SJCRH30 (cell line): ENCODE data around the gene LDAH. TPM values are rescaled to one million over a fixed set of nuclear protein-coding genes. Genes with fewer than 3 reads are reported as not detected.

Experiments
- DNase-seq, 2 experiments: peaks; one replicate each; pipeline ENCODE4 v3.0.0-alpha.2; 2015 to 2020
- H3K27ac ChIP-seq: fragments of 250-450 bp; sonication (Bioruptor Pico); 2 replicates; pipeline ENCODE4 v1.5.1; 2020; ENCODE audit warnings: mild to moderate bottlenecking, moderate library complexity
- H3K27me3 ChIP-seq: fragments of 250-450 bp; sonication (Bioruptor Pico); 2 replicates; pipeline ENCODE4 v1.5.1; 2020; ENCODE audit warnings: mild to moderate bottlenecking, moderate library complexity
- H3K36me3 ChIP-seq: fragments of 250-450 bp; sonication (Bioruptor Pico); 2 replicates; pipeline ENCODE4 v1.5.1; 2020; ENCODE audit warnings: mild to moderate bottlenecking, moderate library complexity
- H3K4me1 ChIP-seq: fragments of 250-450 bp; sonication (Bioruptor Pico); 2 replicates; pipeline ENCODE4 v1.5.1; 2020; ENCODE audit warnings: mild to moderate bottlenecking, moderate library complexity
- H3K4me3 ChIP-seq: fragments of 250-450 bp; sonication (Bioruptor Pico); 2 replicates; pipeline ENCODE4 v1.5.1; 2020; ENCODE audit warnings: mild to moderate bottlenecking, moderate library complexity
- H3K9me3 ChIP-seq: fragments of 250-450 bp; sonication (Bioruptor Pico); replicated peaks from 2 replicates; pipeline ENCODE4 v1.5.1; 2020; ENCODE audit warnings: mild to moderate bottlenecking, moderate library complexity
- total RNA-seq: library from RNA; depleted of rRNA; stranded (reverse); fragments of >200 nt; shearing (Covaris generic); gene quantifications from 2 replicates; pipeline ENCODE4 v1.2.3, GENCODE V29; 2014

The LDAH gene
- total RNA-seq, 1 experiment from 2014 or later, result 27.6 TPM

- Histone ChIP-seq H3K4me1 (no peaks in the 10 kb centered on the region), H3K9me3 (no peaks in the 10 kb centered on the region), H3K36me3 (no peaks in the 10 kb centered on the region), H3K4me3 (no peak within 1 kb of the TSS), H3K27ac (no peak within 1 kb of the TSS), H3K27me3 (no peaks in the 10 kb centered on the region; the same call in 1 of the 2 replicates)
- DNase-seq, result peak in 1 of 2 experiments; percentile 4
Observed at GRCh38 chr2:20666304-20667150, 156.4 kb downstream of the LDAH start, which contains the start of gene GDF7. Gene GDF7 (plus strand): TSS chr2:20667144. CDS start chr2:20667240, 96 bp downstream.

GRCh38 chr2:20666005-20666303 is 156.9 kb downstream of the LDAH start:
- no peak overlapping the region for H3K4me3 ChIP-seq
- peak in 1 of 2 experiments; percentile 2 for DNase-seq

DNA sequence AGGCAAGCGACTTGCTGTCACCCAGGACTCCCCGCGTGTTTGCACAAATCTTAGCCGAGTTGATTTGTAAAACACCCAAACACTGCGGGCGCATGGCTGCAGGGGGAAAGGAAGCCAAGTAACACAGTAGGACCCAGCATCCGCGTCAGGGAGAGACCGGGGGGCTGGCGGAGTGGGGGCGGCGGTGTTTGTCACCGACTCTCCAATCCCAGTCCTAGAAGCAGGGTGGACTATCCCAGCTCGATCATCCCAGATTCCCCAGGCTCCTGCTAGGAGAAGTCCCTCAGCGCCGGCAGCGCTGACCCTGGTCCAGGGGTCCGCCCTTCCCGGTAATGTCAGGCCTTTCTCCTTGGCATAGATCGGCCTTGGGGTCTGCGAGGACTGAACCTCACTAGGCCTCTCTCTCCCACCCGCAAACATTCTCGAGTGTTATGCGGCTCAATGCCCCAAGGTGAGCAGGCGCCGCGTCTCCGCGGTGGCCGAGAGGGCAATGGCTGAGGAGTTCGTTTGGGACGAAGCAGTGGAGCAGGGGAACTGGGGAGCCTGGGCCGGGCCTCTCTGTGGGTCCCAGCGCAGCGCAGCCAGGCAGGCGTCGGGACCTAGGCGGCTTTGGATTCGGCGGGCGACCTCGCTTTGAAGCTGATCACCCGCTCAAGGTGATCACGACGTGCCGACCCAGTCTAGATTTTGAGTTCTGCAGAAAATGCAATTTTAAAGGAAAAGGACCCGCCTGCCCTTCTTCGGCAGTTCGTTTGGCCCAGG is 157.5 kb downstream of the LDAH start:
- H3K27ac ChIP-seq, result no peak overlapping the region
- no peaks in the 10 kb centered on the region for H3K9me3 ChIP-seq
- H3K36me3 ChIP-seq, result no peaks in the 10 kb centered on the region
- DNase-seq, result peak in 1 of 2 experiments; percentile 1
- no peak overlapping the region for H3K4me3 ChIP-seq
- H3K27me3 ChIP-seq, result no peaks in the 10 kb centered on the region; the same call in 1 of the 2 replicates
- H3K4me1 ChIP-seq, result no peaks in the 10 kb centered on the region

More at GRCh38 chr2:20666005-20666303, 156.9 kb downstream of the LDAH start:
- no peak overlapping the region for H3K27ac ChIP-seq
- H3K9me3 ChIP-seq, result no peaks in the 10 kb centered on the region
- no peaks in the 10 kb centered on the region for H3K4me1 ChIP-seq
- H3K36me3 ChIP-seq, result no peaks in the 10 kb centered on the region
- no peaks in the 10 kb centered on the region; the same call in 1 of the 2 replicates for H3K27me3 ChIP-seq

GRCh38 chr2:20664431-20665242 is 158.3 kb downstream of the LDAH start:
- Histone ChIP-seq H3K36me3 (no peaks in the 10 kb centered on the region), H3K4me3 (no peak overlapping the region), H3K4me1 (no peaks in the 10 kb centered on the region), H3K9me3 (no peaks in the 10 kb centered on the region), H3K27ac (no peak overlapping the region), H3K27me3 (no peaks in the 10 kb centered on the region; the same call in 1 of the 2 replicates)
- DNase-seq, result no peak

DNA sequence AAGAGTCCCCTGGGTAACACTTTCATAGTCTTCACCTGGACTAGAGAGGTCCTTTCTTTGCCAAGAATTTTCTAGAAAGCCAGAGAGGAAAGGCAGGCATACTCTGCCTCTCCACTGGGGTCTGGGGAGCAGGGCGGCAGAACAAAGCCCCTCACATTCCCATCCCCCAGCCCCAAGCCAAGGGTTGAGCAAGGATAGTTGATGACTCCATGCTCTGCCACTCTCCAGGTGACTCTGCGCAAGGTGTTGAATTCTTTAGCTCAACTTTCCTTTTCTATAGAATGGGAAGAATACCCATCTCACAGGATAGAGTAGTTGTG is 158.9 kb downstream of the LDAH start:
- H3K4me3 ChIP-seq, result no peak overlapping the region
- H3K4me1 ChIP-seq, result no peaks in the 10 kb centered on the region
- no peak for DNase-seq
- no peak overlapping the region for H3K27ac ChIP-seq
- no peaks in the 10 kb centered on the region for H3K36me3 ChIP-seq
- H3K27me3 ChIP-seq, result no peaks in the 10 kb centered on the region; the same call in 1 of the 2 replicates
- no peaks in the 10 kb centered on the region for H3K9me3 ChIP-seq

GRCh38 chr2:20663196-20664070 is 159.5 kb downstream of the LDAH start:
- no peak for DNase-seq
- Histone ChIP-seq H3K9me3 (no peaks in the 10 kb centered on the region), H3K36me3 (no peaks in the 10 kb centered on the region), H3K27me3 (no peaks in the 10 kb centered on the region; the same call in 1 of the 2 replicates), H3K27ac (no peak overlapping the region), H3K4me1 (no peaks in the 10 kb centered on the region), H3K4me3 (no peak overlapping the region)

- Histone ChIP-seq H3K27ac (no peak overlapping the region), H3K36me3 (no peaks in the 10 kb centered on the region), H3K27me3 (no peaks in the 10 kb centered on the region), H3K4me1 (no peaks in the 10 kb centered on the region), H3K9me3 (no peaks in the 10 kb centered on the region), H3K4me3 (no peak overlapping the region)
- no peak for DNase-seq
Observed at GRCh38 chr2:20662308-20662937, 160.5 kb downstream of the LDAH start.

- H3K36me3 ChIP-seq, result no peaks in the 10 kb centered on the region
- DNase-seq, result peak; percentile 62 to 93
- no peaks in the 10 kb centered on the region for H3K4me1 ChIP-seq
- no peaks in the 10 kb centered on the region for H3K27me3 ChIP-seq
- H3K27ac ChIP-seq, result no peak overlapping the region
- no peak overlapping the region for H3K4me3 ChIP-seq
- no peaks in the 10 kb centered on the region for H3K9me3 ChIP-seq
Observed at GRCh38 chr2:20661421-20662307, 161.2 kb downstream of the LDAH start.

GRCh38 chr2:20660506-20661420 is 162.1 kb downstream of the LDAH start:
- no peaks in the 10 kb centered on the region for H3K36me3 ChIP-seq
- no peak overlapping the region for H3K4me3 ChIP-seq
- H3K4me1 ChIP-seq, result no peaks in the 10 kb centered on the region
- no peaks in the 10 kb centered on the region for H3K9me3 ChIP-seq
- no peak for DNase-seq
- H3K27me3 ChIP-seq, result no peaks in the 10 kb centered on the region
- H3K27ac ChIP-seq, result no peak overlapping the region

GRCh38 chr2:20657522-20658235 is 165.2 kb downstream of the LDAH start:
- Histone ChIP-seq H3K36me3 (no peaks in the 10 kb centered on the region), H3K4me1 (peaks cover 10% of the 10 kb centered on the region; the same call in 1 of the 2 replicates), H3K9me3 (no peaks in the 10 kb centered on the region), H3K27ac (no peak overlapping the region), H3K4me3 (no peak overlapping the region), H3K27me3 (no peaks in the 10 kb centered on the region)
- DNase-seq, result no peak

DNA sequence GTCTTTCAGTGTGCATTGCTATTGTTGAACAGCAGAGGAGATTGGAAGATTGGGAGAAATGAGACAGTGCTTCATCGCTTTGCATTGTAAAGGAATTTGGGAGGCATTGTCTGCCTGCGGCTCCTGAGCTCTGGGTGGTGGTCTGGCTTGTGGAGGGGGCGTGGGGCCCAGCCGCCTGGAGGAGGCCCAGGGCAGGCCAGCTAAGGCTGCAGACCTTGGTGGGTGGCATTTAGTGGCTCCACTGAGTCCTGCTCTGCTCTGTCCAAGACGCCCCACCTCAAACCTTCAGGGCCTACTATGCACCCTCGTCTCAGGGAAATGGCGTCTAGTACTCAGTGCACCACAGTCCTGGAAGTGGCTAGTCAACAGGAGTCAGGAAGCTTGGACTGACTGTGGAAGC is 166.3 kb downstream of the LDAH start:
- Histone ChIP-seq H3K36me3 (no peaks in the 10 kb centered on the region), H3K4me1 (peaks cover 16% of the 10 kb centered on the region; the same call in 1 of the 2 replicates), H3K27ac (no peak overlapping the region), H3K27me3 (no peaks in the 10 kb centered on the region), H3K9me3 (no peaks in the 10 kb centered on the region), H3K4me3 (no peak overlapping the region)
- no peak for DNase-seq

DNA sequence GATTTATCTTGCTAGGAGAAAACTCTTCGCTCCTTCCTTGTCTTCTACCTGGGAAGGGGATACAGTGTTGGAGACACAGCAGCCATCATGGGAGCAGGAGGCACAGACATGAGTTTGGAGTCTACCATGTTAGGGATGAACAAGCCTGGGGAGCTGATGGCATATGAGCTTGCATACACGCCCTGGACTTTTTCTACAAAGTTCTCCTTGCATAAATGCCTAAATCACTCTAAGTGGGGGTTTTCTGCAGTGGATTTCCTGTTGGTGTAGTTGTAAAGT is 168.4 kb downstream of the LDAH start:
- Histone ChIP-seq H3K27me3 (no peaks in the 10 kb centered on the region), H3K27ac (no peak overlapping the region), H3K4me3 (no peak overlapping the region), H3K4me1 (peaks cover 23% of the 10 kb centered on the region; the same call in 1 of the 2 replicates), H3K36me3 (no peaks in the 10 kb centered on the region), H3K9me3 (no peaks in the 10 kb centered on the region)
- no peak for DNase-seq
